Measurements from ENCODE around the gene CHRND. TPM values are rescaled to one million over a fixed set of nuclear protein-coding genes. Genes with fewer than 3 reads are reported as not detected.

Gene CHRND
- total and polyA plus RNA-seq, 2 of the 8 experiments (the other 6 are each of a cell fraction or from before 2014, with no cell fraction given) = 0.24 TPM; not detected in 1

GRCh38 chr2:232477751-232478510 is 48.0 kb upstream of the CHRND start:
- H3K23ac ChIP-seq (ENCODE audit: insufficient read length) = no peak overlapping the region
- H3K79me1 ChIP-seq (ENCODE audit: low read depth, low read length) = no peaks in the 10 kb centered on the region
- FAIRE-seq = no peak
- ChIA-PET POLR2A (ENCODE audit: partially characterized antibody) (interaction anchor here (1.5 kb wide), 1 partner anchor 9 kb away, joined by 5 read pairs; no protein-coding TSS in a partner anchor), CTCF (ENCODE audit: partially characterized antibody) (interaction anchor here (0.9 to 6.2 kb wide), 10 partner anchors 15 to 142 kb away, joined by 3 to 66 read pairs (median 4); no protein-coding TSS in a partner anchor)
- no peak overlapping the region for H3K9ac ChIP-seq (replicated peaks in 1 of 4; ENCODE audit: extremely low read depth in 1 of 4, low read depth in 3 of 4, low read length in 3 of 4)
- no peak overlapping the region for H2BK120ac ChIP-seq (replicated peaks; ENCODE audit: low read depth, low read length)
- no peak for DNase-seq (ENCODE audit: low read depth in 1 of 2, low spot score in 2 of 2)
- H3K4me1 ChIP-seq (replicated peaks in 1 of 4; ENCODE audit: control insufficient read depth in 3 of 4, insufficient read depth in 4 of 4, low read length in 3 of 4) = no peaks in the 10 kb centered on the region; a peak in 1 of 7 replicates
- H2AFZ ChIP-seq (ENCODE audit: low read length) = no peak overlapping the region
- H4K91ac ChIP-seq (replicated peaks; ENCODE audit: insufficient read length, low read length) = no peak overlapping the region
- H2BK15ac ChIP-seq (ENCODE audit: low read length) = no peak overlapping the region
- no peaks in the 10 kb centered on the region for H3K36me3 ChIP-seq (ENCODE audit: control insufficient read depth in 2 of 4, insufficient read depth in 4 of 4, low read length in 3 of 4)
- no peaks in the 10 kb centered on the region for H3K79me2 ChIP-seq (ENCODE audit: control insufficient read depth in 1 of 2, insufficient read depth in 2 of 2, low read length in 2 of 2)
- H3K4me3 ChIP-seq (ENCODE audit: extremely low read depth in 1 of 4, insufficient read depth in 2 of 4, low read depth in 3 of 4, low read length in 4 of 4) = no peak overlapping the region
- H2BK20ac ChIP-seq (ENCODE audit: low read length) = no peak overlapping the region
- H3K9me3 ChIP-seq (ENCODE audit: insufficient read depth in 2 of 2, low read depth in 1 of 2, low read length in 1 of 2) = no peaks in the 10 kb centered on the region
- no peak overlapping the region; the same call in 1 of the 2 replicates for H3K27ac ChIP-seq (ENCODE audit: low read depth, low read length)
- no peaks in the 10 kb centered on the region; a peak in 1 of 7 replicates for H3K27me3 ChIP-seq (replicated peaks in 1 of 4; ENCODE audit: control insufficient read depth in 3 of 4, extremely low read depth in 1 of 4, insufficient read depth in 3 of 4, low read length in 3 of 4)
- no peak overlapping the region for H3K18ac ChIP-seq (ENCODE audit: extremely low read depth, low read length)
- H4K5ac ChIP-seq (ENCODE audit: insufficient read length, low read depth, low read length) = no peak overlapping the region
- H3K4ac ChIP-seq (replicated peaks; ENCODE audit: insufficient read length, low read depth, low read length) = no peak overlapping the region
- WGBS, 2 experiments (ENCODE audit: extremely low coverage in 1 of 2, insufficient coverage in 1 of 2, insufficient read length in 1 of 2, insufficient replicate concordance in 2 of 2, low coverage in 1 of 2, low lambda C conversion rate in 2 of 2, missing lambda C conversion rate in 1 of 2) = 85% methylated on average over 12 of the region's 13 CpGs; no CpG with 5 or more reads in 1 of the 2 experiments
- peaks cover 0 to 3% of the 10 kb centered on the region in 2 experiments for H4K20me1 ChIP-seq (replicated peaks in 1 of 2; ENCODE audit: control insufficient read depth in 1 of 2, insufficient read depth in 2 of 2, low read length in 2 of 2)
- no peak overlapping the region for H3K4me2 ChIP-seq (ENCODE audit: insufficient read depth in 1 of 2, low read depth in 2 of 2, low read length in 2 of 2)
- H4K8ac ChIP-seq (ENCODE audit: extremely low read depth, insufficient read depth, low read length) = no peak overlapping the region
- H2BK5ac ChIP-seq (ENCODE audit: low read depth, low read length) = no peak overlapping the region
- H3K14ac ChIP-seq (ENCODE audit: insufficient read length) = no peak overlapping the region
- H2BK12ac ChIP-seq (ENCODE audit: low read depth, low read length) = no peak overlapping the region
- H3K23me2 ChIP-seq (ENCODE audit: low read depth, low read length) = no peaks in the 10 kb centered on the region
- no peak overlapping the region for H3K56ac ChIP-seq (replicated peaks; ENCODE audit: insufficient read length, low read depth, low read length)
- no peak overlapping the region for H2AK5ac ChIP-seq (ENCODE audit: low read depth, low read length)
- no peak for TF ChIP-seq SRF (IDR thresholded peaks at IDR 0.05; ENCODE audit: low read depth, low read length)
- no peak for TF ChIP-seq EGR1 (IDR thresholded peaks at IDR 0.05; ENCODE audit: borderline replicate concordance, low read depth, low read length)
- TF ChIP-seq GTF2F1 (IDR thresholded peaks at IDR 0.05; ENCODE audit: borderline replicate concordance, low read depth, low read length) = no peak
- TF ChIP-seq KDM4A (IDR thresholded peaks at IDR 0.05; ENCODE audit: low read depth, low read length, severe bottlenecking) = no peak
- TF ChIP-seq SP1 (IDR thresholded peaks at IDR 0.05; ENCODE audit: low read depth, low read length) = no peak
- no peak for TF ChIP-seq TAF1 (IDR thresholded peaks at IDR 0.05; ENCODE audit: low read depth, low read length)
- no peak for TF ChIP-seq CTBP2 (IDR thresholded peaks at IDR 0.05; ENCODE audit: borderline replicate concordance, insufficient read depth, insufficient read length, low read length)
- TF ChIP-seq ATF2 (IDR thresholded peaks at IDR 0.05; ENCODE audit: low read length) = no peak
- no peak for TF ChIP-seq GABPA (IDR thresholded peaks at IDR 0.05; ENCODE audit: borderline replicate concordance, insufficient read depth, low read length)
- no peak for TF ChIP-seq YY1 (IDR thresholded peaks at IDR 0.05; ENCODE audit: low read depth, low read length)
- no peak for TF ChIP-seq SIRT6 (IDR thresholded peaks at IDR 0.05; ENCODE audit: low read length)
